ENCODE data around the gene LGMN. TPM values are rescaled to one million over a fixed set of nuclear protein-coding genes. Genes with fewer than 3 reads are reported as not detected.

LGMN gene
- total and polyA plus RNA-seq, 2 of the 13 experiments (the other 11 are each of a cell fraction or from before 2014, with no cell fraction given), result 28.9 to 76.4 TPM

DNA sequence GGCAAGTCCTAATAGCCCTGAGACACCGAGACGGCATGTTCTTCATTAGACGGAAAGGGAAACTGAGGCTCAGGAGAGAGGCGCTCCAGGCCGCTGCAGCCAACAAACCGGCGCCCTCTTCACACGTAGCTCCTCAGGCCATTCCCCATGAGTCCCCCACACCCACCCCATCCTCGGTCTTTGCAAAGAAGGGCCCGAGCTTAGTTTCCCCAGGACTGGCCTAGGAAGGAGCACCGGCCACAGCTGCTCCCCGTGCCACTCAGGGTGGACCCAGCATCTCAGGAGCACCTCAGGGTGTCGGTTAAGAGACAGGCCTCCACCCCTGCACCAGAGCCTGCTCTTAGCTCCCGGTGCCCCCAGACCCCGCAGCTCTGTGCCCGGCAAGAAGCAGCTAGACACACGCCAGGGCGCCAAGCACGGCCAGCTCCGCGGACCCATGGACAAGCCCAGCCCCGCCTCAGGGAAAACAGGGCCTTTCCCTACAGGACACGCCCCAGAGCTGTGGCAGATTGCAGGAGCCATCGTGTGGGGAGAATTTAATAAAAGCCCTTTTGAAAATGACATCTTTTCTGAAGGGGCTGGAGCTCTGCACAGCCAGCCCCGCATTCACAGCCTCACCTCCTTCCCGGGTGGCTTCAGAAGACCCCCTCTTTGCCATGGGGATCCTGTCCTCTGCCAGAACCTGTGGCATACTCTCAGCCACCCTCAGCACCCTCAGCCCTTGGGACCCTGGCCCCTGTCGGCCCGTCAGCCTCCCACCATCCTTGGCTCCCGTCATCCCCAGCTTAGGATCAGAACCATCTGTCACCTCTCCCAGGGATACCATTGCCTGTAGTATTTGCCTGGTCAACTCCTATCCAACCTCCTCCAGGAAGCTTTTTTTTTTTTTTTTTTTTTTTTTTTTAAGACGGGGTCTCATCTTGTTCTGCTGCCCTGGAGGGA lies 59.7 kb downstream of the LGMN start:
- in situ Hi-C loops (cut with HindIII; ENCODE audit: extremely low pct_ligation_motif_present, low pct_unique_long_range_greater_than_20kb), result no loop called here
- 97% methylated on average over 25 of the region's 30 CpGs for WGBS (ENCODE audit: low lambda C conversion rate)
- intact Hi-C loops (cut with micrococcal nuclease; ENCODE audit: unreplicated experiment), result no loop called here

DNA sequence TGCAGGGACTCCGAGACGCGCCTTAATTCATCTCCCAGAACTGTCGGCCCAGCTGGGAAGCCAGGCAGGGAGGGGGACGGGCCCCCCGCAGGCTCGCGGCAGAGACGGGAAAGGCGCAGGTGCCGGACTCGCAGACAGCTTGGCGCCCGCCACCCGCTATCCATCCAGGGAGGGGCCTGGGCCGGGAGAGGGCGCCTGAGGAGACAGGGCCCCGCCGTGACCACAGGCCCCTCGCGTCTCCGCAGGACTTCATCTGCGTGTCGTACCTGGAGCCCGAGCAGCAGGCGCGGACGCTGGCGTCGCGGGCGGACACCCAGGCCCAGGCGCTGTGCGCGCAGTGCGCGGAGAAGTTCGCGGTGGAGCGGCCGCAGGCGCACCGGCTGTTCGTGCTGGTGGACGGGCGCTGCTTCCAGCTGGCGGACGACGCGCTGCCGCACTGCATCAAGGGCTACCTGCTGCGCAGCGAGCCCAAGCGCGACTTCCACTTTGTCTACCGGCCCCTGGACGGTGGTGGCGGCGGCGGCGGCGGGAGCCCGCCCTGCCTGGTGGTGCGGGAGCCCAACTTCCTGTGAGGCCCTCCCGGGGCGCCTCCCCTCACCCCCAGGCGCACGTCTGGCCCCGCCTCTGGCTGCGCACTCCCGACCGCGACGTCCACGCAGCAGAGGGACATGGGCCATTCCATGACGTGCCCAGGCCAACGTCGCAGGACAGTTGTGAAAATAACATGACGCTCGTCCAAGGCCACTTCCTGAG lies 60.6 kb downstream of the LGMN start:
- Histone ChIP-seq H4K20me1 (ENCODE audit: insufficient read depth, low read length) (0 out of 2 replicates have a peak, but pooled peaks cover 4% of the 10 kb centered on the region), H3K27ac (ENCODE audit: extremely low read length, insufficient read depth, low read length) (no peak overlapping the region), H3K4me1 (ENCODE audit: insufficient read depth, low read length) (peaks cover under 1% of the 10 kb centered on the region; the same call in 1 of the 2 replicates), H3K4me2 (ENCODE audit: low read depth, low read length) (no peak overlapping the region), H2AFZ (ENCODE audit: low read length) (no peak overlapping the region), H3K79me2 (ENCODE audit: insufficient read depth, low read length) (no peaks in the 10 kb centered on the region), H3K9me3 (ENCODE audit: low read length) (no peaks in the 10 kb centered on the region), H3K27me3 (ENCODE audit: control insufficient read depth in 1 of 2, insufficient read depth in 2 of 2, low read length in 2 of 2) (no peaks in the 10 kb centered on the region), H3K4me3 (replicated peaks in 1 of 3; ENCODE audit: insufficient read depth in 1 of 3, low read depth in 2 of 3, low read length in 3 of 3) (no peak overlapping the region), H3K9ac (ENCODE audit: insufficient read depth, low read depth, low read length) (no peak overlapping the region), H3K36me3 (replicated peaks in 1 of 2; ENCODE audit: control insufficient read depth in 1 of 2, insufficient read depth in 2 of 2, low read length in 2 of 2) (peaks cover 5 to 6% of the 10 kb centered on the region in 2 experiments; a peak in 3 of 5 replicates)
- intact Hi-C loops (cut with micrococcal nuclease; ENCODE audit: unreplicated experiment) (no loop called here), in situ Hi-C loops (cut with HindIII; ENCODE audit: extremely low pct_ligation_motif_present, low pct_unique_long_range_greater_than_20kb) (no loop called here)
- DNase-seq (ENCODE audit: low spot score) (no peak), FAIRE-seq (no peak), ATAC-seq (no peak)
- ChIA-PET CTCF (ENCODE audit: low intra/inter-chr PET ratio, low total read pairs) (interaction anchor here (2.4 kb wide), 1 partner anchor 96 kb away, joined by 16 read pairs; no protein-coding TSS in a partner anchor), POLR2A (no interaction called here)
- TF ChIP-seq CHCHD3 (CRISPR knock-in tag; IDR thresholded peaks at IDR 0.05), result no peak
- TF ChIP-seq ZBTB33 (CRISPR knock-in tag; IDR thresholded peaks at IDR 0.05), result 0 out of 2 replicates have a peak, but pooled peaks have one; percentile 33
- BruUV-seq (replicated peaks), result no TSS peak
- 98% methylated on average over 46 of the region's 80 CpGs for WGBS (ENCODE audit: low lambda C conversion rate)

More for the DNA sequence above, 59.7 kb downstream of the LGMN start:
- Histone ChIP-seq H2AFZ (ENCODE audit: low read length) (no peak overlapping the region), H3K27ac (ENCODE audit: extremely low read length, insufficient read depth, low read length) (no peak overlapping the region), H4K20me1 (ENCODE audit: insufficient read depth, low read length) (peaks cover 7% of the 10 kb centered on the region; the same call in 1 of the 2 replicates), H3K4me1 (ENCODE audit: insufficient read depth, low read length) (peaks cover 9% of the 10 kb centered on the region), H3K36me3 (replicated peaks in 1 of 2; ENCODE audit: control insufficient read depth in 1 of 2, insufficient read depth in 2 of 2, low read length in 2 of 2) (peaks cover 5 to 6% of the 10 kb centered on the region in 2 experiments; a peak in 3 of 5 replicates), H3K9me3 (ENCODE audit: low read length) (no peaks in the 10 kb centered on the region), H3K27me3 (ENCODE audit: control insufficient read depth in 1 of 2, insufficient read depth in 2 of 2, low read length in 2 of 2) (no peaks in the 10 kb centered on the region), H3K4me2 (ENCODE audit: low read depth, low read length) (no peak overlapping the region), H3K4me3 (replicated peaks in 1 of 3; ENCODE audit: insufficient read depth in 1 of 3, low read depth in 2 of 3, low read length in 3 of 3) (no peak overlapping the region), H3K9ac (ENCODE audit: insufficient read depth, low read depth, low read length) (no peak overlapping the region), H3K79me2 (ENCODE audit: insufficient read depth, low read length) (no peaks in the 10 kb centered on the region)
- ChIA-PET CTCF (ENCODE audit: low intra/inter-chr PET ratio, low total read pairs) (no interaction called here), POLR2A (no interaction called here)
- BruUV-seq (replicated peaks), result no TSS peak
- FAIRE-seq (no peak), DNase-seq (ENCODE audit: low spot score) (no peak), ATAC-seq (no peak)
- TF ChIP-seq, protein P1, sequence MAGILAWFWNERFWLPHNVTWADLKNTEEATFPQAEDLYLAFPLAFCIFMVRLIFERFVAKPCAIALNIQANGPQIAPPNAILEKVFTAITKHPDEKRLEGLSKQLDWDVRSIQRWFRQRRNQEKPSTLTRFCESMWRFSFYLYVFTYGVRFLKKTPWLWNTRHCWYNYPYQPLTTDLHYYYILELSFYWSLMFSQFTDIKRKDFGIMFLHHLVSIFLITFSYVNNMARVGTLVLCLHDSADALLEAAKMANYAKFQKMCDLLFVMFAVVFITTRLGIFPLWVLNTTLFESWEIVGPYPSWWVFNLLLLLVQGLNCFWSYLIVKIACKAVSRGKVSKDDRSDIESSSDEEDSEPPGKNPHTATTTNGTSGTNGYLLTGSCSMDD (CRISPR knock-in tag; IDR thresholded peaks at IDR 0.05), result no peak
- TF ChIP-seq ZNF431 (CRISPR knock-in tag; IDR thresholded peaks at IDR 0.05; ENCODE audit: borderline replicate concordance, low read depth) (no peak), SIX4 (CRISPR knock-in tag; IDR thresholded peaks at IDR 0.05) (no peak)
